Neural cell (in vitro differentiated cells): ENCODE measurements around the gene FREY1. TPM values are rescaled to one million over a fixed set of nuclear protein-coding genes. Genes with fewer than 3 reads are reported as not detected.

Experiments used
- H2AFZ ChIP-seq: fragments of 200-600, 300-800 bp; sonication (generic), shearing (Covaris generic); 2 replicates; pipeline ENCODE4 v1.6.0; 2014; ENCODE audit warnings: low read depth, mild to moderate bottlenecking, antibody characterized with exemption, low read length, moderate library complexity
- H3F3A ChIP-seq: fragments of 200-600 bp; shearing (Covaris generic); 2 replicates; pipeline ENCODE4 v1.6.1; 2016; ENCODE audit warnings: mild to moderate bottlenecking, moderate library complexity, mixed read lengths, antibody characterized with exemption, low read length; ENCODE audit not compliant: insufficient read depth, poor library complexity, severe bottlenecking
- H3K27ac ChIP-seq: fragments of 200-600, 300-800 bp; sonication (generic), shearing (Covaris generic); 2 replicates; pipeline ENCODE4 v1.5.1; 2014; ENCODE audit warnings: mild to moderate bottlenecking, low read length, moderate library complexity
- H3K27me3 ChIP-seq: fragments of 300-800, 200-600 bp; sonication (generic), shearing (Covaris generic); 2 replicates; pipeline ENCODE4 v1.6.0; 2014; ENCODE audit warnings: mild to moderate bottlenecking, low read depth, low read length, moderate library complexity; ENCODE audit not compliant: insufficient read depth
- H3K36me3 ChIP-seq: fragments of 300-800, 200-600 bp; sonication (generic), shearing (Covaris generic); 2 replicates; pipeline ENCODE4 v1.5.1; 2014; ENCODE audit warnings: mild to moderate bottlenecking, antibody characterized with exemption, low read length, moderate library complexity; ENCODE audit not compliant: insufficient read depth
- H3K4me2 ChIP-seq: fragments of 300-800, 200-600 bp; sonication (generic), shearing (Covaris generic); 2 replicates; pipeline ENCODE4 v1.6.0; 2014; ENCODE audit warnings: mild to moderate bottlenecking, low read length
- H3K4me3 ChIP-seq: fragments of 300-800, 200-600 bp; sonication (generic), shearing (Covaris generic); 2 replicates; pipeline ENCODE4 v1.5.1; 2014; ENCODE audit warnings: mild to moderate bottlenecking, low read length, moderate library complexity
- H3K79me2 ChIP-seq: fragments of 200-600 bp; shearing (Covaris generic); replicated peaks from 2 replicates; pipeline ENCODE4 v1.6.0; 2014; ENCODE audit warnings: mild to moderate bottlenecking, low read length, moderate library complexity; ENCODE audit not compliant: insufficient read depth
- H3K9ac ChIP-seq: fragments of 300-800, 200-600 bp; sonication (generic), shearing (Covaris generic); 2 replicates; pipeline ENCODE4 v1.6.1; 2016; ENCODE audit warnings: mild to moderate bottlenecking, low read length, mixed read lengths
- H3K9me2 ChIP-seq: fragments of 200-600 bp; shearing (Covaris generic); 2 replicates; pipeline ENCODE4 v1.6.1; 2016; ENCODE audit warnings: mild to moderate bottlenecking, low read length, mixed read lengths; ENCODE audit not compliant: insufficient read depth
- H3K9me3 ChIP-seq: fragments of 200-600, 300-800 bp; sonication (generic), shearing (Covaris generic); 2 replicates; pipeline ENCODE4 v1.6.1; 2016; ENCODE audit warnings: mild to moderate bottlenecking, mixed run types, low read length, moderate library complexity, mixed read lengths
- H4K20me1 ChIP-seq: fragments of 200-600 bp; shearing (Covaris generic); 2 replicates; pipeline ENCODE4 v1.6.1; 2016; ENCODE audit warnings: mild to moderate bottlenecking, mixed run types; ENCODE audit not compliant: insufficient read depth
- CTCF ChIP-seq: fragments of 450-650 bp; IDR thresholded peaks from 2 replicates; pipeline ENCODE4 v1.5.1; 2014; ENCODE audit warnings: antibody characterized with exemption, mild to moderate bottlenecking, moderate library complexity; ENCODE audit not compliant: poor library complexity, severe bottlenecking
- EP300 ChIP-seq: fragments of 450-650 bp; conservative IDR thresholded peaks from 2 replicates; pipeline ENCODE4 v1.6.1; 2014; ENCODE audit warnings: antibody characterized with exemption, mild to moderate bottlenecking, moderate library complexity; ENCODE audit not compliant: poor library complexity, severe bottlenecking
- EZH2 ChIP-seq: fragments of 200-600, 300-800 bp; shearing (Covaris generic), sonication (generic); IDR thresholded peaks from 2 replicates; pipeline ENCODE4 v1.6.1; 2014; ENCODE audit warnings: antibody characterized with exemption, low read length, borderline replicate concordance, mild to moderate bottlenecking; ENCODE audit not compliant: insufficient read depth, poor library complexity, severe bottlenecking
- MXI1 ChIP-seq: fragments of 450-650 bp; conservative IDR thresholded peaks from 2 replicates; pipeline ENCODE4 v1.6.1; 2014; ENCODE audit warnings: antibody characterized with exemption, mild to moderate bottlenecking; ENCODE audit not compliant: poor library complexity, severe bottlenecking
- POLR2AphosphoS5 ChIP-seq: IDR thresholded peaks from 2 replicates; pipeline ENCODE4 v1.6.1; 2012
- RAD21 ChIP-seq: fragments of 450-650 bp; conservative IDR thresholded peaks from 2 replicates; pipeline ENCODE4 v1.6.1; 2014; ENCODE audit warnings: antibody characterized with exemption, mild to moderate bottlenecking, moderate library complexity
- REST ChIP-seq: IDR thresholded peaks from 2 replicates; pipeline ENCODE4 v1.6.1; 2012; ENCODE audit warnings: borderline replicate concordance
- SMC3 ChIP-seq: fragments of 450-650 bp; conservative IDR thresholded peaks from 2 replicates; pipeline ENCODE4 v1.6.1; 2014; ENCODE audit warnings: antibody characterized with exemption, mild to moderate bottlenecking, moderate library complexity; ENCODE audit not compliant: poor library complexity
- TAF1 ChIP-seq: IDR thresholded peaks from 2 replicates; pipeline ENCODE4 v1.6.1; 2012; ENCODE audit warnings: low read depth
- polyA plus RNA-seq: library from polyadenylated mRNA; depleted of rRNA; stranded (reverse); fragments of >200 nt; gene quantifications from 2 replicates; pipeline ENCODE4 v1.2.3, GENCODE V29; 2014

FREY1 gene
- polyA plus RNA-seq, 1 donor from 2014 or later: not detected

- no peaks in the 10 kb centered on the region for H3K36me3 ChIP-seq
- H2AFZ ChIP-seq: no peak overlapping the region
- no peaks in the 10 kb centered on the region for H4K20me1 ChIP-seq
- H3K9me3 ChIP-seq: no peaks in the 10 kb centered on the region
- H3K9me2 ChIP-seq: no peaks in the 10 kb centered on the region
- peak overlapping the region; percentile 72 for H3K27ac ChIP-seq
- peaks cover 29% of the 10 kb centered on the region for H3K79me2 ChIP-seq
- H3K27me3 ChIP-seq: no peaks in the 10 kb centered on the region
- H3K9ac ChIP-seq: peak overlapping the region; percentile 94
- no peaks in the 10 kb centered on the region for H3F3A ChIP-seq
- peak overlapping the region; percentile 84 for H3K4me2 ChIP-seq
- no peak for TF ChIP-seq SMC3
- TF ChIP-seq EZH2: no peak
- TF ChIP-seq TAF1: no peak
- no peak for TF ChIP-seq POLR2AphosphoS5
- TF ChIP-seq RAD21: no peak
- H3K4me3 ChIP-seq: peak overlapping the region; percentile 98
Observed at GRCh38 chr11:45886816-45887520, 20.1 kb downstream of the FREY1 start.

- Histone ChIP-seq H4K20me1 (no peaks in the 10 kb centered on the region), H3K9me2 (no peaks in the 10 kb centered on the region), H2AFZ (peak overlapping the region; percentile 62), H3K9ac (peak overlapping the region; percentile 94), H3K27ac (peak overlapping the region; percentile 72), H3K79me2 (peaks cover 29% of the 10 kb centered on the region), H3F3A (no peaks in the 10 kb centered on the region), H3K4me2 (peak overlapping the region; percentile 84), H3K36me3 (no peaks in the 10 kb centered on the region), H3K9me3 (no peaks in the 10 kb centered on the region), H3K4me3 (peak overlapping the region; percentile 98), H3K27me3 (no peaks in the 10 kb centered on the region)
- TF ChIP-seq TAF1 (peak; percentile 66), RAD21 (no peak), POLR2AphosphoS5 (peak; percentile 6), EP300 (no peak), MXI1 (peak; percentile 49), REST (peak; percentile 59), CTCF (no peak), SMC3 (no peak)
Observed at GRCh38 chr11:45885921-45886721, 20.9 kb downstream of the FREY1 start.
